Trophoblast cell (in vitro differentiated cells and primary cell): Measurements from ENCODE around the gene RIN2.

Experiments
- DNase-seq, 2 donors: peaks; one replicate each; pipeline ENCODE4 v3.0.0-alpha.2; 2016
- H2AFZ ChIP-seq: 2 replicates; pipeline ENCODE4 v1.6.1; 2013; ENCODE audit warnings: low read length, moderate library complexity, mild to moderate bottlenecking; ENCODE audit not compliant: insufficient read depth, poor library complexity
- H2AK5ac ChIP-seq: 2 replicates; pipeline ENCODE4 v1.6.1; 2013; ENCODE audit warnings: mild to moderate bottlenecking, low read length
- H2BK120ac ChIP-seq: 2 replicates; pipeline ENCODE4 v1.6.1; 2013; ENCODE audit warnings: low read length, mild to moderate bottlenecking, moderate library complexity; ENCODE audit not compliant: insufficient read depth, poor library complexity
- H2BK12ac ChIP-seq: 2 replicates; pipeline ENCODE4 v1.6.1; 2013; ENCODE audit warnings: mild to moderate bottlenecking, low read length, moderate library complexity
- H2BK5ac ChIP-seq: 2 replicates; pipeline ENCODE4 v1.6.1; 2013; ENCODE audit warnings: low read length, low read depth, moderate library complexity, mild to moderate bottlenecking; ENCODE audit not compliant: poor library complexity
- H3K14ac ChIP-seq: 2 replicates; pipeline ENCODE4 v1.6.1; 2013; ENCODE audit warnings: mild to moderate bottlenecking, low read length
- H3K18ac ChIP-seq: 2 replicates; pipeline ENCODE4 v1.6.1; 2013; ENCODE audit warnings: mild to moderate bottlenecking, low read length
- H3K23ac ChIP-seq: 2 replicates; pipeline ENCODE4 v1.6.1; 2013; ENCODE audit warnings: low read length
- H3K27ac ChIP-seq: 2 replicates; pipeline ENCODE4 v1.5.1; 2013; ENCODE audit warnings: low read depth, mild to moderate bottlenecking, inconsistent platforms, low read length, moderate library complexity
- H3K27me3 ChIP-seq: 2 replicates; pipeline ENCODE4 v1.6.1; 2013; ENCODE audit warnings: inconsistent platforms, mild to moderate bottlenecking, low read length, moderate library complexity; ENCODE audit not compliant: insufficient read depth
- H3K36me3 ChIP-seq, 2 experiments: 1 replicate in 1 of 2; 2 replicates in 1 of 2; pipeline ENCODE4 v1.6.1; 2013; ENCODE audit warnings: low read length in 2 of 2, mild to moderate bottlenecking in 2 of 2, moderate library complexity in 1 of 2; ENCODE audit not compliant: insufficient read depth in 2 of 2, control insufficient read depth in 1 of 2
- H3K4ac ChIP-seq: 2 replicates; pipeline ENCODE4 v1.6.1; 2013; ENCODE audit warnings: low read depth, mild to moderate bottlenecking, low read length, moderate library complexity
- H3K4me1 ChIP-seq, 2 experiments: 1 replicate in 1 of 2; 2 replicates in 1 of 2; pipeline ENCODE4 v1.6.1; 2013; ENCODE audit warnings: low read length in 2 of 2, mild to moderate bottlenecking in 2 of 2, moderate library complexity in 1 of 2; ENCODE audit not compliant: insufficient read depth in 2 of 2, control insufficient read depth in 1 of 2
- H3K4me2 ChIP-seq: 2 replicates; pipeline ENCODE4 v1.6.1; 2013; ENCODE audit warnings: inconsistent platforms, mild to moderate bottlenecking, low read length, moderate library complexity
- H3K4me3 ChIP-seq: 2 replicates; pipeline ENCODE4 v1.5.1; 2013; ENCODE audit warnings: mild to moderate bottlenecking, low read depth, low read length, inconsistent platforms
- H3K79me1 ChIP-seq: one replicate; pipeline ENCODE4 v1.6.1; 2013; ENCODE audit warnings: low read length
- H3K79me2 ChIP-seq: 2 replicates; pipeline ENCODE4 v1.6.1; 2013; ENCODE audit warnings: low read length, mild to moderate bottlenecking; ENCODE audit not compliant: control insufficient read depth, insufficient read depth, poor library complexity
- H3K9ac ChIP-seq: 2 replicates; pipeline ENCODE4 v1.6.1; 2013; ENCODE audit warnings: mild to moderate bottlenecking, low read length
- H3K9me3 ChIP-seq: 2 replicates; pipeline ENCODE4 v1.6.1; 2013; ENCODE audit warnings: low read depth, mild to moderate bottlenecking, control low read depth, inconsistent platforms, low read length; ENCODE audit not compliant: insufficient read depth
- H4K12ac ChIP-seq: 2 replicates; pipeline ENCODE4 v1.6.1; 2013; ENCODE audit warnings: low read depth, mild to moderate bottlenecking, low read length, moderate library complexity
- H4K8ac ChIP-seq: 2 replicates; pipeline ENCODE4 v1.6.1; 2013; ENCODE audit warnings: low read depth, mild to moderate bottlenecking, low read length, moderate library complexity
- H4K91ac ChIP-seq: one replicate; pipeline ENCODE4 v1.6.1; 2013; ENCODE audit warnings: low read depth, mild to moderate bottlenecking, low read length, moderate library complexity
- WGBS: extraction: QIAGEN DNeasy Blood & Tissue Kit; methylation state at CpG from one replicate; pipeline ENCODE4 v1.1.7; 2013; ENCODE audit warnings: missing lambda C conversion rate; ENCODE audit not compliant: insufficient read length, insufficient coverage; ENCODE audit errors: extremely low coverage; 5-methylcytosine and 5-hydroxymethylcytosine counted together

The RIN2 gene

DNA sequence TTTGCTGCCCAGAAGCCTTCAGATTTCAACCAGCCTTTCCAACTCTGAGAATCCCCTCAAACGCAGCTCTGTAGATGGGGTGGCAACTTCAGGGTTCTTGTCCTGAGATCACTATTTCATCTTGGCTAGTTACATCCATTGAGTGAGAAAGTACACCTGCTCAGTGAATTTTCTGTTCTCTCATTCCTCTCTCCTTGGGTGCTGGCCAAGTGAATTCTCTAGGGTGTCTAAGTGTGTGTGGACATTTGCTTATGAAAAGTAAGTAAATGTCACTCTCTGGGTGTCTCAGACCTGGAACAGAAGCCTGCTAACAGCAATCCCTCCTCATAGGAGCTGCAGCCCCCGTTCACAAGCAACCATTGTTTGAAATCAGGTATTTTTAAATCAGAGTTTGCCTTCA, 3.8 kb downstream of the RIN2 start:
- H3K4me2 ChIP-seq = no peak overlapping the region
- no peak overlapping the region for H4K8ac ChIP-seq
- H4K91ac ChIP-seq = no peak overlapping the region
- H2BK120ac ChIP-seq = no peak overlapping the region
- no peak overlapping the region for H3K14ac ChIP-seq
- no peak overlapping the region for H3K23ac ChIP-seq
- no peaks in the 10 kb centered on the region for H3K9me3 ChIP-seq
- no peak for DNase-seq
- no peak overlapping the region for H2AFZ ChIP-seq
- peaks cover 23% of the 10 kb centered on the region for H3K79me2 ChIP-seq
- H3K36me3 ChIP-seq = peaks cover 0 to 2% of the 10 kb centered on the region in 2 experiments
- H2BK5ac ChIP-seq = no peak overlapping the region
- peaks cover 44% of the 10 kb centered on the region for H3K79me1 ChIP-seq
- H3K4me1 ChIP-seq = peaks cover 29 to 39% of the 10 kb centered on the region in 2 experiments
- no peak overlapping the region for H4K12ac ChIP-seq
- no peak overlapping the region for H3K4ac ChIP-seq
- WGBS = no CpG with 5 or more reads among the region's 2 CpGs
- no peak overlapping the region for H3K9ac ChIP-seq
- H3K27me3 ChIP-seq = no peaks in the 10 kb centered on the region
- H2BK12ac ChIP-seq = no peak overlapping the region
- no peak overlapping the region for H3K27ac ChIP-seq
- H3K18ac ChIP-seq = no peak overlapping the region
- no peak overlapping the region for H3K4me3 ChIP-seq
- H2AK5ac ChIP-seq = peak overlapping the region; percentile 11

DNA sequence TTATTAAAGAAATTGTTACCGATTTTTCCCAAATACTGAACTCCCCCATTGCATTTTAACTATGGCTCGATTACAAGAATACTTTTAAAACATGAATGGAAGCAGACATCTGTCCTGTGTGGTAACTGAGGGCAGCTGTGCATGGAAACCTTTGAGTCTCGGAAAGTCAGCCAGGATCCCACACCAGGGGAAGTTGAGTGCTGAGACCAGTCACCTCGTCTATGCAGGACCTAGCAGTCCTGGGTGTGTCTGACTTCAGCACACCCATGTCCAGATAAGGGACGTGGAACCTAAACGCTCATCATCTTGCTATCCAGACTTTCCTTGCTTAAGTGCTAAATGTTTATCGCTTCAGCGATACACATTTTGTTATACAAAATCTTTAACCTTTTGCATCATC, 6.1 kb downstream of the RIN2 start:
- H3K23ac ChIP-seq = no peak overlapping the region
- H2BK120ac ChIP-seq = no peak overlapping the region
- no CpG with 5 or more reads among the region's 8 CpGs for WGBS
- peak; percentile 24 to 50 for DNase-seq
- H3K79me1 ChIP-seq = peaks cover 37% of the 10 kb centered on the region
- no peaks in the 10 kb centered on the region for H3K27me3 ChIP-seq
- H3K36me3 ChIP-seq = peaks cover 0 to 2% of the 10 kb centered on the region in 2 experiments
- no peak overlapping the region for H3K4me3 ChIP-seq
- no peak overlapping the region for H3K18ac ChIP-seq
- no peak overlapping the region for H3K27ac ChIP-seq
- no peak overlapping the region for H2AK5ac ChIP-seq
- H2AFZ ChIP-seq = no peak overlapping the region
- no peak overlapping the region for H3K14ac ChIP-seq
- no peak overlapping the region for H4K8ac ChIP-seq
- peaks cover 15% of the 10 kb centered on the region for H3K79me2 ChIP-seq
- H3K9ac ChIP-seq = no peak overlapping the region
- H3K4me2 ChIP-seq = no peak overlapping the region
- no peak overlapping the region for H2BK5ac ChIP-seq
- H2BK12ac ChIP-seq = no peak overlapping the region
- H3K4me1 ChIP-seq = peaks cover 40 to 52% of the 10 kb centered on the region in 2 experiments
- H3K4ac ChIP-seq = no peak overlapping the region
- no peaks in the 10 kb centered on the region for H3K9me3 ChIP-seq
- no peak overlapping the region for H4K91ac ChIP-seq
- H4K12ac ChIP-seq = no peak overlapping the region

DNA sequence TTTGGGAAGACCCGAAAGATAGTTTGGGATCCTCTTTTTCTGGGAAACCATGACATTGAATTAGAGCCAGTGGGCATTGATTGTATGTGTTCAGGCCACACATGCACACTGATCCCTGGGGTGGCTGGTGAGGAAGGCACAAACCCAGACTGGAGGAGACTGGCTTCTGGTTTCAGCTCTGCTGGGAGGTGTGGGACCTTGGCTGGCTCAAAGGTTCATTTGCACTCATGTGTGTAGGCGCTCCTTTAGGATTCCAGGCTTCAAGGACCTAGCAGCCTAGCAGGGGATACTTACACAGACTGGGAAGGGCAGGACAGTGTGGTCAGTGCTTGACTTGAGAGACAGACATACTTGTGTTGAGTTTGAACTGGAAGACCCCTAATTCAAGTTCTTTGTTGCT, 7.2 kb downstream of the RIN2 start:
- H3K4ac ChIP-seq = peak overlapping the region; percentile 23
- peaks cover 0 to 2% of the 10 kb centered on the region in 2 experiments for H3K36me3 ChIP-seq
- peak overlapping the region; percentile 21 for H3K18ac ChIP-seq
- H2AFZ ChIP-seq = no peak overlapping the region
- H2BK120ac ChIP-seq = peak overlapping the region; percentile 40
- H3K4me3 ChIP-seq = no peak overlapping the region
- H3K4me1 ChIP-seq = peaks cover 37 to 48% of the 10 kb centered on the region in 2 experiments
- no peak overlapping the region for H2AK5ac ChIP-seq
- peaks cover 34% of the 10 kb centered on the region for H3K79me1 ChIP-seq
- WGBS = no CpG with 5 or more reads among the region's 2 CpGs
- H3K9me3 ChIP-seq = no peaks in the 10 kb centered on the region
- peak overlapping the region; percentile 100 for H3K27ac ChIP-seq
- H4K12ac ChIP-seq = no peak overlapping the region
- peaks cover 15% of the 10 kb centered on the region for H3K79me2 ChIP-seq
- H2BK12ac ChIP-seq = peak overlapping the region; percentile 73
- H3K9ac ChIP-seq = no peak overlapping the region
- H3K23ac ChIP-seq = no peak overlapping the region
- H4K8ac ChIP-seq = no peak overlapping the region
- DNase-seq = no peak
- H3K14ac ChIP-seq = peak overlapping the region; percentile 9
- H4K91ac ChIP-seq = peak overlapping the region; percentile 53
- H3K27me3 ChIP-seq = no peaks in the 10 kb centered on the region
- no peak overlapping the region for H3K4me2 ChIP-seq
- H2BK5ac ChIP-seq = peak overlapping the region; percentile 10

DNA sequence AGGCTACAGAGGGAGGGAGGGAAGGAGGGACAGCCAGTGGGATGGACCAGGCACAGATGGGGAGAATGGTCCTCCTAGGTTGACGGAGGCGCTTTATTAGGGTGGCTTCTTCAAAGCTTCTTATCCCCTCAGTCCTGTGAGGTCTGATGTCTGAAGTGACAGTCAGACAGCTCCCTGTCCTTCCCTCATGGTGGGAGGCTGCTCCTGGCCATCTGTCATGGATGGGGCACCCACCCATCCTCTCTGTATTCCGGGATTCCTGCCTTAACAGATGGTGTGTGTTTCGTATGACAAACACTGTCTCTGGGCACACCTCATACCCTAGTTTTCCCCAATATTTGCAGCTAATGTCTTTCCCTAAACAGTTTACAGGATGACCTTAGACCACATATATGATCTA, 7.9 kb downstream of the RIN2 start:
- Histone ChIP-seq H3K23ac (peak overlapping the region; percentile 78), H3K4ac (peak overlapping the region; percentile 46), H2BK12ac (peak overlapping the region; percentile 98), H4K91ac (peak overlapping the region; percentile 81), H2BK5ac (peak overlapping the region; percentile 91), H3K79me1 (peaks cover 38% of the 10 kb centered on the region), H3K14ac (peak overlapping the region; percentile 70), H3K9ac (no peak overlapping the region), H2BK120ac (peak overlapping the region; percentile 65), H3K36me3 (peaks cover 0 to 2% of the 10 kb centered on the region in 2 experiments), H3K4me3 (no peak overlapping the region), H3K27ac (peak overlapping the region; percentile 100), H3K18ac (peak overlapping the region; percentile 95), H3K9me3 (no peaks in the 10 kb centered on the region), H3K4me2 (no peak overlapping the region), H2AFZ (peak overlapping the region; percentile 46), H3K27me3 (no peaks in the 10 kb centered on the region), H2AK5ac (peak overlapping the region; percentile 98), H3K79me2 (peaks cover 15% of the 10 kb centered on the region), H4K8ac (peak overlapping the region; percentile 76), H4K12ac (peak overlapping the region; percentile 20), H3K4me1 (peaks cover 37 to 46% of the 10 kb centered on the region in 2 experiments)
- DNase-seq = no peak
- no CpG with 5 or more reads among the region's 4 CpGs for whole genome bisulfite sequencing
